Parathyroid adenoma (tissue), 2 donors: ENCODE data around the gene SRA1.

Source experiments
- H2AFZ ChIP-seq: fragments of 300-600 bp; sonication (generic); one replicate; pipeline ENCODE4 v1.7.0; 2017; ENCODE audit warnings: antibody characterized with exemption, mild to moderate bottlenecking
- H3K27ac ChIP-seq: fragments of 300-600 bp; sonication (generic); one replicate; pipeline ENCODE4 v1.7.0; 2017
- H3K27me3 ChIP-seq: fragments of 300-600 bp; sonication (generic); one replicate; pipeline ENCODE4 v1.7.0; 2017; ENCODE audit warnings: low read length; ENCODE audit not compliant: control insufficient read depth, insufficient read depth
- H3K36me3 ChIP-seq: fragments of 300-600 bp; sonication (generic); one replicate; pipeline ENCODE4 v1.7.0; 2017; ENCODE audit warnings: low read length; ENCODE audit not compliant: control insufficient read depth, insufficient read depth
- H3K4me1 ChIP-seq: fragments of 300-600 bp; sonication (generic); one replicate; pipeline ENCODE4 v1.7.0; 2017; ENCODE audit warnings: control low read depth
- H3K4me2 ChIP-seq: fragments of 300-600 bp; sonication (generic); one replicate; pipeline ENCODE4 v1.7.0; 2017; ENCODE audit warnings: low read length
- H3K4me3 ChIP-seq: fragments of 300-600 bp; sonication (generic); one replicate; pipeline ENCODE4 v1.7.0; 2017; ENCODE audit warnings: low read depth, low read length
- H3K79me2 ChIP-seq: fragments of 300-600 bp; sonication (generic); one replicate; pipeline ENCODE4 v1.7.0; 2017; ENCODE audit warnings: control low read depth
- H3K9ac ChIP-seq: fragments of 300-600 bp; sonication (generic); one replicate; pipeline ENCODE4 v1.7.0; 2017; ENCODE audit warnings: mild to moderate bottlenecking
- H3K9me3 ChIP-seq: fragments of 300-600 bp; sonication (generic); one replicate; pipeline ENCODE4 v1.7.0; 2017; ENCODE audit warnings: low read length; ENCODE audit not compliant: control insufficient read depth
- CTCF ChIP-seq: fragments of 300-600 bp; sonication (generic); IDR thresholded peaks from one replicate; pipeline ENCODE4 v1.7.0; 2017; ENCODE audit warnings: antibody characterized with exemption, mild to moderate bottlenecking
- donor health status: primary hyperparathyroidism.

The SRA1 gene

GRCh38 chr5:140546851-140547507, 10.3 kb downstream of the SRA1 start:
- Histone ChIP-seq H3K79me2 (no peaks in the 10 kb centered on the region), H3K4me1 (peaks cover 10% of the 10 kb centered on the region), H3K36me3 (no peaks in the 10 kb centered on the region), H3K27ac (peak overlapping the region; percentile 47), H3K4me2 (peak overlapping the region; percentile 85), H3K4me3 (peak overlapping the region; percentile 33), H3K9ac (no peak overlapping the region), H3K27me3 (no peaks in the 10 kb centered on the region), H2AFZ (peak overlapping the region; percentile 56), H3K9me3 (no peaks in the 10 kb centered on the region)
- no peak for TF ChIP-seq CTCF

GRCh38 chr5:140545606-140546005, 11.7 kb downstream of the SRA1 start:
- TF ChIP-seq CTCF = no peak
- H3K9me3 ChIP-seq = no peaks in the 10 kb centered on the region
- H3K79me2 ChIP-seq = no peaks in the 10 kb centered on the region
- no peaks in the 10 kb centered on the region for H3K27me3 ChIP-seq
- H3K4me1 ChIP-seq = peaks cover 10% of the 10 kb centered on the region
- H3K36me3 ChIP-seq = no peaks in the 10 kb centered on the region
- no peak overlapping the region for H3K4me3 ChIP-seq
- no peak overlapping the region for H3K9ac ChIP-seq
- no peak overlapping the region for H3K27ac ChIP-seq
- H3K4me2 ChIP-seq = no peak overlapping the region
- H2AFZ ChIP-seq = no peak overlapping the region

GRCh38 chr5:140544986-140545385, 12.3 kb downstream of the SRA1 start:
- Histone ChIP-seq H3K27ac (no peak overlapping the region), H3K9ac (no peak overlapping the region), H3K36me3 (no peaks in the 10 kb centered on the region), H3K79me2 (no peaks in the 10 kb centered on the region), H3K27me3 (no peaks in the 10 kb centered on the region), H3K9me3 (no peaks in the 10 kb centered on the region), H2AFZ (no peak overlapping the region), H3K4me3 (no peak overlapping the region), H3K4me1 (peaks cover 10% of the 10 kb centered on the region), H3K4me2 (no peak overlapping the region)
- TF ChIP-seq CTCF = no peak

GRCh38 chr5:140542972-140543371, 14.3 kb downstream of the SRA1 start:
- H3K4me3 ChIP-seq = no peak overlapping the region
- no peaks in the 10 kb centered on the region for H3K9me3 ChIP-seq
- peaks cover 6% of the 10 kb centered on the region for H3K4me1 ChIP-seq
- no peaks in the 10 kb centered on the region for H3K79me2 ChIP-seq
- H2AFZ ChIP-seq = no peak overlapping the region
- H3K27ac ChIP-seq = no peak overlapping the region
- no peak overlapping the region for H3K4me2 ChIP-seq
- H3K36me3 ChIP-seq = no peaks in the 10 kb centered on the region
- H3K9ac ChIP-seq = no peak overlapping the region
- no peaks in the 10 kb centered on the region for H3K27me3 ChIP-seq
- TF ChIP-seq CTCF = no peak

DNA sequence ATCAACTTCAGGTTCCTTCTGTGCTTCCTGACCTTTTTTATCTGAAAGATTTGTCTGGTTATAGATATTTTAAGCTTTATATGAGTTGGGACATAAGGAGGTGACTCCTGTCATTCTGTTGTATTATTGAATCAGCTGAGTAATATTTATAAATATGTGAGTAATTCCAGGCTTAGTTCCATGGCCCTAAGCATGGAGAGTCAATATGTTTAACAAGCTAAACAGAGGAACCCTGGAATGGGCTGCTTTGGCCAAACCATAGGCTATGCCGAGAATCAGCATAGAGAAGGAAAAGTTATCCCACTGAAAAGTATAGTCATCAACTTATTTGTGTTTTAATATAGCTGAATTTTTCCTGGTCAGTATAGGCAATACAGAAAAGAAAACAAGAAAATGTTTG, 17.0 kb downstream of the SRA1 start:
- Histone ChIP-seq H3K79me2 (no peaks in the 10 kb centered on the region), H3K4me1 (no peaks in the 10 kb centered on the region), H2AFZ (no peak overlapping the region), H3K27ac (no peak overlapping the region), H3K9ac (no peak overlapping the region), H3K27me3 (no peaks in the 10 kb centered on the region), H3K9me3 (no peaks in the 10 kb centered on the region), H3K4me2 (no peak overlapping the region), H3K4me3 (no peak overlapping the region), H3K36me3 (no peaks in the 10 kb centered on the region)
- TF ChIP-seq CTCF = no peak
